ENCODE data around the gene IER2.
"Not testable (repeated sequence)": the region's sequence is repeated elsewhere in the genome, so short reads cannot be mapped to it uniquely, and the experiment has no call there.

DNA sequence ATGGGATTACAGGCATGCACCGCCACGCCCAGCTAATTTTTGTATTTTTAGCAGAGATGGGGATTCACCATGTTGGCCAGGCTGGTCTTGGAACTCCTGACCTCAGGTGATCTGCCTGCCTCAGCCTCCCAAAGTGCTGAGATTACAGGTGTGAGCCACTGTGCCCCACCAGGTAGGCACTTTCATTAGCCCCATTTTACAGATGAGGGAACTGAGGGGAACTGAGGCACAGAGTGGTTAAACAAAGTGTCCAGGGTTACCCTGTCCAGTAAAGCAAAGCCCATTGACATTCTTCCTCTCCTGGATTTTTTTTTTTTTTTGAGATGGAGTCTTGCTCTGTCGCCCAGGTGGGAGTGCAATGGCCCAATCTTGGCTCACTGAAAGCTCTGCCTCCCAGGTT is 15.9 kb downstream of the IER2 start:
- TF ChIP-seq POLR2A (IDR thresholded peaks at IDR 0.05; ENCODE audit: low read depth, low read length); TAF1 (IDR thresholded peaks at IDR 0.05; ENCODE audit: low read depth, low read length); POLR2AphosphoS5 (IDR thresholded peaks at IDR 0.05; ENCODE audit: low read depth, low read length); POU2F2 (IDR thresholded peaks at IDR 0.05; ENCODE audit: low read depth, low read length); SPI1 (IDR thresholded peaks at IDR 0.05; ENCODE audit: low read depth, low read length); PAX5 (IDR thresholded peaks at IDR 0.05; ENCODE audit: insufficient read depth, low read length, severe bottlenecking): not testable (repeated sequence)

All from GM12891 (cell line).